ENCODE measurements around the gene PLCXD3.
"Not testable (repeated sequence)": the region's sequence is repeated elsewhere in the genome, so short reads cannot be mapped to it uniquely, and the experiment has no call there.

Gene PLCXD3

GRCh38 chr5:41339339-41339738, 171.1 kb downstream of the PLCXD3 start:
- DNase-seq, result no peak

GRCh38 chr5:41338136-41338675, 172.2 kb downstream of the PLCXD3 start:
- DNase-seq, result no peak

GRCh38 chr5:41337724-41338123, 172.7 kb downstream of the PLCXD3 start:
- DNase-seq, result no peak

- DNase-seq, result no peak
Observed at GRCh38 chr5:41337216-41337615, 173.2 kb downstream of the PLCXD3 start.

GRCh38 chr5:41336471-41336870, 173.9 kb downstream of the PLCXD3 start:
- no peak for DNase-seq

GRCh38 chr5:41335596-41336181, 174.7 kb downstream of the PLCXD3 start:
- no peak for DNase-seq

- DNase-seq, result no peak
Observed at GRCh38 chr5:41334758-41335157, 175.6 kb downstream of the PLCXD3 start.

- no peak for DNase-seq
Observed at GRCh38 chr5:41334221-41334620, 176.2 kb downstream of the PLCXD3 start.

GRCh38 chr5:41325074-41325473, 185.3 kb downstream of the PLCXD3 start:
- DNase-seq, result no peak

GRCh38 chr5:41322826-41323225, 187.6 kb downstream of the PLCXD3 start:
- DNase-seq, result not testable (repeated sequence)

GRCh38 chr5:41312478-41313060, 197.8 kb downstream of the PLCXD3 start:
- DNase-seq, result no peak

GRCh38 chr5:41312066-41312465, 198.3 kb downstream of the PLCXD3 start:
- DNase-seq, result no peak

- no peak for DNase-seq
Observed at GRCh38 chr5:41309275-41309674, 201.1 kb downstream of the PLCXD3 start.

GRCh38 chr5:41306005-41306404, 204.4 kb downstream of the PLCXD3 start:
- DNase-seq, result no peak

GRCh38 chr5:41305056-41305455, 205.3 kb downstream of the PLCXD3 start:
- no peak for DNase-seq

GRCh38 chr5:41296066-41296465, 214.3 kb downstream of the PLCXD3 start:
- no peak for DNase-seq

- no peak for DNase-seq
Observed at GRCh38 chr5:41291323-41291722, 219.1 kb downstream of the PLCXD3 start.

- no peak for DNase-seq
Observed at GRCh38 chr5:41290810-41291209, 219.6 kb downstream of the PLCXD3 start.

- no peak for DNase-seq
Observed at GRCh38 chr5:41289970-41290464, 220.4 kb downstream of the PLCXD3 start.

GRCh38 chr5:41286696-41287095, 223.7 kb downstream of the PLCXD3 start:
- DNase-seq, result no peak

- no peak for DNase-seq
Observed at GRCh38 chr5:41286165-41286564, 224.2 kb downstream of the PLCXD3 start.

GRCh38 chr5:41284938-41285337, 225.5 kb downstream of the PLCXD3 start:
- DNase-seq, result no peak

GRCh38 chr5:41281215-41281810, 229.1 kb downstream of the PLCXD3 start:
- no peak for DNase-seq

- no peak for DNase-seq
Observed at GRCh38 chr5:41279040-41279439, 231.4 kb downstream of the PLCXD3 start.

All from NCI-H2081 (cell line).